WTC11 (cell line): ENCODE data around the gene ASCL2. TPM values are rescaled to one million over a fixed set of nuclear protein-coding genes. Genes with fewer than 3 reads are reported as not detected.

Experiments
- ATAC-seq: fragments of 200-7000 bp; cut with Tn5 transposase; 2 replicates; pipeline ENCODE4 v1.10.0; 2021; ENCODE audit warnings: mild to moderate bottlenecking, moderate library complexity
- CTCF ChIA-PET: fragments of 300-600 bp; sonication (Branson Sonifier 250); formaldehyde crosslinking; loops from one replicate; lab custom pipeline; 2021; ENCODE audit warnings: antibody characterized with exemption; lab: Charles Lee
- POLR2A ChIA-PET: fragments of 350-600 bp; sonication (Branson Sonifier 250); formaldehyde crosslinking; loops from one replicate; lab custom pipeline; 2021; ENCODE audit warnings: antibody characterized with exemption; lab: Charles Lee
- DNase-seq: peaks from one replicate; pipeline ENCODE4 v3.0.0; 2021; ENCODE audit warnings: low spot score
- H3K27ac Mint-ChIP-seq: 2 replicates; pipeline ENCODE4 v1.8.0; 2021; ENCODE audit warnings: mixed read lengths
- H3K27me3 Mint-ChIP-seq: 2 replicates; pipeline ENCODE4 v1.8.0; 2021; ENCODE audit warnings: low read depth, mild to moderate bottlenecking, moderate library complexity, mixed read lengths
- H3K36me3 Mint-ChIP-seq: 2 replicates; pipeline ENCODE4 v1.8.0; 2021; ENCODE audit warnings: mixed read lengths
- H3K4me1 Mint-ChIP-seq: 2 replicates; pipeline ENCODE4 v1.8.0; 2022; ENCODE audit warnings: mixed read lengths
- H3K4me3 Mint-ChIP-seq: 2 replicates; pipeline ENCODE4 v1.8.0; 2021; ENCODE audit warnings: mild to moderate bottlenecking, moderate library complexity, mixed read lengths
- H3K9me3 Mint-ChIP-seq: 2 replicates; pipeline ENCODE4 v1.8.0; 2021; ENCODE audit warnings: mixed read lengths
- AFF4 ChIP-seq: sonication (generic); formaldehyde crosslinking; IDR thresholded peaks from 2 replicates; pipeline ENCODE4 v1.8.1; 2023; ENCODE audit warnings: mild to moderate bottlenecking, missing genetic modification reagents, borderline replicate concordance
- ATF6 ChIP-seq: sonication (generic); formaldehyde crosslinking; IDR thresholded peaks from 2 replicates; pipeline ENCODE4 v1.8.1; 2023; ENCODE audit warnings: mild to moderate bottlenecking, missing genetic modification reagents
- CTCF ChIP-seq: fragments of 200-600 bp; IDR thresholded peaks from 2 replicates; pipeline ENCODE4 v1.8.0; 2022; ENCODE audit warnings: antibody characterized with exemption
- ESRRA ChIP-seq: sonication (generic); formaldehyde crosslinking; IDR thresholded peaks from 2 replicates; pipeline ENCODE4 v1.8.1; 2022; ENCODE audit warnings: mild to moderate bottlenecking, missing genetic modification reagents, borderline replicate concordance
- HMGA2 ChIP-seq: fragments of 250-450 bp; sonication (Bioruptor Pico); IDR thresholded peaks from 2 replicates; pipeline ENCODE4 v1.4.0; 2021; ENCODE audit warnings: mild to moderate bottlenecking, moderate library complexity
- IRF2 ChIP-seq: sonication (generic); formaldehyde crosslinking; IDR thresholded peaks from 2 replicates; pipeline ENCODE4 v1.8.0; 2022; ENCODE audit warnings: low read depth, missing genetic modification reagents, borderline replicate concordance
- NFYB ChIP-seq: sonication (generic); formaldehyde crosslinking; conservative IDR thresholded peaks from 2 replicates; pipeline ENCODE4 v1.8.0; 2022; ENCODE audit warnings: low read depth, missing genetic modification reagents
- PREB ChIP-seq: sonication (generic); formaldehyde crosslinking; IDR thresholded peaks from 2 replicates; pipeline ENCODE4 v1.8.1; 2022; ENCODE audit warnings: mild to moderate bottlenecking, missing genetic modification reagents, moderate library complexity, borderline replicate concordance
- TEAD1 ChIP-seq: sonication (generic); formaldehyde crosslinking; IDR thresholded peaks from 2 replicates; pipeline ENCODE4 v1.8.0; 2022; ENCODE audit warnings: mild to moderate bottlenecking, missing genetic modification reagents
- TEAD4 ChIP-seq: sonication (generic); formaldehyde crosslinking; IDR thresholded peaks from 2 replicates; pipeline ENCODE4 v1.8.0; 2022; ENCODE audit warnings: mild to moderate bottlenecking, missing genetic modification reagents
- USF2 ChIP-seq: sonication (generic); formaldehyde crosslinking; IDR thresholded peaks from 2 replicates; pipeline ENCODE4 v1.8.1; 2023; ENCODE audit warnings: mild to moderate bottlenecking, missing genetic modification reagents, moderate library complexity
- ZBTB43 ChIP-seq: sonication (generic); formaldehyde crosslinking; IDR thresholded peaks from 2 replicates; pipeline ENCODE4 v1.8.1; 2023; ENCODE audit warnings: mild to moderate bottlenecking, missing genetic modification reagents
- ZMAT4 ChIP-seq: fragments of 250-450 bp; sonication (Bioruptor Pico); IDR thresholded peaks from 2 replicates; pipeline ENCODE4 v1.9.0; 2021; ENCODE audit warnings: mild to moderate bottlenecking
- ZNF281 ChIP-seq: sonication (generic); formaldehyde crosslinking; IDR thresholded peaks from 2 replicates; pipeline ENCODE4 v1.8.0; 2023; ENCODE audit warnings: mild to moderate bottlenecking, missing genetic modification reagents
- ZNF512 ChIP-seq: sonication (generic); formaldehyde crosslinking; IDR thresholded peaks from 2 replicates; pipeline ENCODE4 v1.8.1; 2022; ENCODE audit warnings: missing genetic modification reagents, borderline replicate concordance
- ZSCAN18 ChIP-seq: fragments of 250-450 bp; sonication (Bioruptor Pico); IDR thresholded peaks from 2 replicates; pipeline ENCODE4 v2.1.2; 2022; ENCODE audit warnings: mild to moderate bottlenecking, moderate library complexity
- total RNA-seq: library from RNA; stranded (reverse); gene quantifications from 3 replicates; pipeline ENCODE4 v1.2.3, GENCODE V29; 2021

The ASCL2 gene
- total RNA-seq, 1 experiment from 2014 or later: 0.24 TPM

- TF ChIP-seq CTCF (no peak), NFYB (CRISPR knock-in tag) (no peak), PREB (CRISPR knock-in tag) (no peak), ZBTB43 (no peak)
- TF ChIP-seq, all 79 proteins: peak for 0
Observed at GRCh38 chr11:2229713-2230297, 40.6 kb downstream of the ASCL2 start (continued).

GRCh38 chr11:2224254-2224653 is 46.1 kb downstream of the ASCL2 start:
- ChIA-PET CTCF (interaction anchor here (1.8 kb wide), 1 partner anchor 27 kb away, joined by 9 read pairs; no protein-coding TSS in a partner anchor), POLR2A (no interaction called here)
- Mint-ChIP-seq H3K4me3 (no peak overlapping the region), H3K36me3 (peaks cover 7% of the 10 kb centered on the region; the same call in 1 of the 2 replicates), H3K9me3 (peaks cover 38% of the 10 kb centered on the region), H3K27me3 (peaks cover 37% of the 10 kb centered on the region), H3K27ac (no peak overlapping the region), H3K4me1 (peaks cover 19% of the 10 kb centered on the region)
- DNase-seq (no peak), ATAC-seq (no peak)
- TF ChIP-seq ZMAT4 (CRISPR knock-in tag) (no peak), HMGA2 (CRISPR knock-in tag) (no peak), ZNF281 (CRISPR knock-in tag) (no peak), ATF6 (no peak), TEAD1 (no peak), IRF2 (CRISPR knock-in tag) (no peak), ZNF512 (CRISPR knock-in tag) (no peak), AFF4 (CRISPR knock-in tag) (no peak), TEAD4 (CRISPR knock-in tag) (no peak), ZSCAN18 (CRISPR knock-in tag) (no peak), ESRRA (no peak), USF2 (CRISPR knock-in tag) (no peak)
